Measurements from ENCODE around the gene LETM1.

GRCh38 chr4:1765409-1766072 lies 90.4 kb downstream of the LETM1 start:
- no peak for TF ChIP-seq FOS (IDR thresholded peaks at IDR 0.05; ENCODE audit: borderline replicate concordance, insufficient read depth, low read length)
- no peak for TF ChIP-seq CTCF (IDR thresholded peaks at IDR 0.05; ENCODE audit: extremely low read depth in 1 of 2, insufficient read depth in 1 of 2, low read depth in 1 of 2, low read length in 2 of 2)
- no peak for TF ChIP-seq MAX (IDR thresholded peaks at IDR 0.05; ENCODE audit: insufficient read depth, insufficient read length)
- TF ChIP-seq EZH2 (IDR thresholded peaks at IDR 0.05; ENCODE audit: borderline replicate concordance, low read depth, low read length, severe bottlenecking), result no peak
- TF ChIP-seq POLR2A (IDR thresholded peaks at IDR 0.05; ENCODE audit: low read depth, low read length), result no peak
- TF ChIP-seq GATA2 (IDR thresholded peaks at IDR 0.05; ENCODE audit: insufficient read depth, insufficient read length, low read depth, low read length), result no peak
- TF ChIP-seq JUN (IDR thresholded peaks at IDR 0.05; ENCODE audit: borderline replicate concordance, insufficient read depth, insufficient read length, low read depth), result no peak
- TF ChIP-seq MYC (IDR thresholded peaks at IDR 0.05; ENCODE audit: low read depth, low read length), result no peak

All from endothelial cell of umbilical vein (primary cell).